GM12874 (cell line): ENCODE measurements around the gene DDX31.

Source experiments
- CTCF ChIP-seq: IDR thresholded peaks from 2 replicates; pipeline ENCODE4 v1.5.1; 2011; ENCODE audit warnings: low read depth, mild to moderate bottlenecking, control low read depth, low read length, moderate library complexity; ENCODE audit not compliant: insufficient read depth

Gene DDX31

GRCh38 chr9:132575005-132575609 is 94.7 kb downstream of the DDX31 start:
- TF ChIP-seq CTCF = peak; percentile 73

GRCh38 chr9:132572921-132573320 is 96.9 kb downstream of the DDX31 start:
- no peak for TF ChIP-seq CTCF

- TF ChIP-seq CTCF = no peak
Observed at GRCh38 chr9:132571806-132572600, 97.8 kb downstream of the DDX31 start.

GRCh38 chr9:132564526-132564925 is 105.3 kb downstream of the DDX31 start:
- TF ChIP-seq CTCF = no peak

- no peak for TF ChIP-seq CTCF
Observed at GRCh38 chr9:132562306-132562573, 107.5 kb downstream of the DDX31 start.

GRCh38 chr9:132560616-132561202 is 109.1 kb downstream of the DDX31 start:
- TF ChIP-seq CTCF = no peak

- TF ChIP-seq CTCF = no peak
Observed at GRCh38 chr9:132559711-132560110, 110.1 kb downstream of the DDX31 start.
